Testis (tissue), 3 donors: ENCODE measurements around the gene DLL3. TPM values are rescaled to one million over a fixed set of nuclear protein-coding genes. Genes with fewer than 3 reads are reported as not detected.

Source experiments
- DNase-seq: peaks from one replicate; pipeline ENCODE4 v3.0.0-alpha.2; 2019
- H3K27ac ChIP-seq, 2 donors: fragments of 200-600 bp; sonication (generic); one replicate each; pipeline ENCODE4 v1.5.1; 2019
- H3K27me3 ChIP-seq: fragments of 200-600 bp; sonication (generic); one replicate; pipeline ENCODE4 v1.5.1; 2019
- H3K36me3 ChIP-seq: fragments of 200-600 bp; sonication (generic); one replicate; pipeline ENCODE4 v1.5.1; 2017; ENCODE audit warnings: low read depth; ENCODE audit errors: missing control alignments
- H3K4me1 ChIP-seq: fragments of 200-600 bp; sonication (generic); one replicate; pipeline ENCODE4 v1.5.1; 2019
- H3K4me3 ChIP-seq, 2 donors: fragments of 200-600 bp; sonication (generic); one replicate each; pipeline ENCODE4 v1.5.1; 2017 to 2019
- H3K9me3 ChIP-seq: fragments of 200-600 bp; sonication (generic); one replicate; pipeline ENCODE4 v1.5.1; 2017
- CTCF ChIP-seq, 3 experiments: fragments of 450-650 bp in 2 of 3; fragments of 200-600 bp in 1 of 3; sonication (generic) in 1 of 3; IDR thresholded peaks; one replicate each; pipeline ENCODE4 v1.5.1; 2016 to 2019; ENCODE audit warnings: antibody characterized with exemption in 3 of 3, mild to moderate bottlenecking in 2 of 3, moderate library complexity in 1 of 3
- POLR2A ChIP-seq: fragments of 450-650 bp; IDR thresholded peaks from one replicate; pipeline ENCODE4 v1.6.1; 2017; ENCODE audit warnings: antibody characterized with exemption, mild to moderate bottlenecking, moderate library complexity
- WGBS, 2 donors: methylation state at CpG; one replicate each; pipeline ENCODE4 v1.1.5; 2018; 5-methylcytosine and 5-hydroxymethylcytosine counted together
- intact Hi-C: fragments of 100-400 bp; cut with DNase I; formaldehyde crosslinking; loops from one replicate; pipeline ENCODE4 v1.15.1; 2023; ENCODE audit warnings: low total_unique reads
- polyA plus RNA-seq: library from polyadenylated mRNA; stranded (reverse); fragments of 350-450 nt; fragmentation: Illumina TruSeq; extraction: RNeasy Lipid Tissue Mini Kit (QIAGEN cat#74804); gene quantifications from one replicate; pipeline ENCODE4 v1.2.3, GENCODE V29; 2014; ENCODE audit warnings: low read depth, low replicate concordance; ENCODE audit not compliant: insufficient read depth
- total RNA-seq, 2 donors: library from RNA; depleted of rRNA; stranded (reverse); fragments of >200 nt; gene quantifications; one replicate each; pipeline ENCODE4 v1.2.3, GENCODE V29; 2016

The DLL3 gene
- total and polyA plus RNA-seq, 3 donors from 2014 or later = 1.6 to 6.5 (median 4.5) TPM

- Histone ChIP-seq H3K36me3 (no peaks in the 10 kb centered on the region), H3K27me3 (peaks cover 3% of the 10 kb centered on the region), H3K4me1 (peaks cover 3% of the 10 kb centered on the region), H3K27ac (no peak overlapping the region), H3K4me3 (no peak overlapping the region), H3K9me3 (no peaks in the 10 kb centered on the region)
- no peak for DNase-seq
- intact Hi-C loops = no loop called here
- TF ChIP-seq CTCF (IDR thresholded peaks at IDR 0.05) = no peak
- no peak for TF ChIP-seq POLR2A
- 69 to 75% methylated on average over 3 of the region's 3 CpGs for WGBS, 2 donors
Observed at GRCh38 chr19:39517432-39517831, 18.7 kb downstream of the DLL3 start.

- 38 to 55% methylated on average over 5 of the region's 5 CpGs for WGBS, 2 donors
- peaks cover 3% of the 10 kb centered on the region for H3K4me1 ChIP-seq
- TF ChIP-seq CTCF (IDR thresholded peaks at IDR 0.05) (no peak), POLR2A (no peak)
Observed at GRCh38 chr19:39518458-39518857, 19.7 kb downstream of the DLL3 start.

GRCh38 chr19:39518975-39519374 lies 20.2 kb downstream of the DLL3 start:
- peaks cover 3% of the 10 kb centered on the region for H3K4me1 ChIP-seq
- no peaks in the 10 kb centered on the region for H3K36me3 ChIP-seq
- H3K27ac ChIP-seq = no peak overlapping the region
- H3K4me3 ChIP-seq = no peak overlapping the region
- peaks cover 3% of the 10 kb centered on the region for H3K27me3 ChIP-seq
- 54 to 72% methylated on average over 9 of the region's 9 CpGs for WGBS, 2 donors
- no peak for DNase-seq
- intact Hi-C loops = no loop called here
- H3K9me3 ChIP-seq = no peaks in the 10 kb centered on the region
- TF ChIP-seq CTCF (IDR thresholded peaks at IDR 0.05) (no peak), POLR2A (no peak)

More at GRCh38 chr19:39518458-39518857, 19.7 kb downstream of the DLL3 start:
- no peak for DNase-seq
- H3K36me3 ChIP-seq = no peaks in the 10 kb centered on the region
- no peaks in the 10 kb centered on the region for H3K9me3 ChIP-seq
- intact Hi-C loops = no loop called here
- no peak overlapping the region for H3K27ac ChIP-seq
- H3K27me3 ChIP-seq = peaks cover 3% of the 10 kb centered on the region
- no peak overlapping the region for H3K4me3 ChIP-seq

- no peak for DNase-seq
- no peaks in the 10 kb centered on the region for H3K27me3 ChIP-seq
- no peaks in the 10 kb centered on the region for H3K4me1 ChIP-seq
- no peaks in the 10 kb centered on the region for H3K36me3 ChIP-seq
- no peaks in the 10 kb centered on the region for H3K9me3 ChIP-seq
- 89 to 91% methylated on average over 8 of the region's 8 CpGs for WGBS, 2 donors
- no peak overlapping the region for H3K4me3 ChIP-seq
- intact Hi-C loops = no loop called here
- TF ChIP-seq POLR2A (no peak), CTCF (IDR thresholded peaks at IDR 0.05) (no peak)
- H3K27ac ChIP-seq = no peak overlapping the region
Observed at GRCh38 chr19:39520541-39521484, 22.1 kb downstream of the DLL3 start.
